HL-60/S4 treated with retinoic acid at 250 ng/mL for 4 days and 3 days (cell line): ENCODE results near the gene ZNF823.

Experiments
- in situ Hi-C: fragments of 300-500 bp; cut with MboI; formaldehyde crosslinking; loops from 2 replicates; pipeline ENCODE4 v1.7.0; 2022; ENCODE audit warnings: low sequenced_read_pairs

ZNF823 gene

DNA sequence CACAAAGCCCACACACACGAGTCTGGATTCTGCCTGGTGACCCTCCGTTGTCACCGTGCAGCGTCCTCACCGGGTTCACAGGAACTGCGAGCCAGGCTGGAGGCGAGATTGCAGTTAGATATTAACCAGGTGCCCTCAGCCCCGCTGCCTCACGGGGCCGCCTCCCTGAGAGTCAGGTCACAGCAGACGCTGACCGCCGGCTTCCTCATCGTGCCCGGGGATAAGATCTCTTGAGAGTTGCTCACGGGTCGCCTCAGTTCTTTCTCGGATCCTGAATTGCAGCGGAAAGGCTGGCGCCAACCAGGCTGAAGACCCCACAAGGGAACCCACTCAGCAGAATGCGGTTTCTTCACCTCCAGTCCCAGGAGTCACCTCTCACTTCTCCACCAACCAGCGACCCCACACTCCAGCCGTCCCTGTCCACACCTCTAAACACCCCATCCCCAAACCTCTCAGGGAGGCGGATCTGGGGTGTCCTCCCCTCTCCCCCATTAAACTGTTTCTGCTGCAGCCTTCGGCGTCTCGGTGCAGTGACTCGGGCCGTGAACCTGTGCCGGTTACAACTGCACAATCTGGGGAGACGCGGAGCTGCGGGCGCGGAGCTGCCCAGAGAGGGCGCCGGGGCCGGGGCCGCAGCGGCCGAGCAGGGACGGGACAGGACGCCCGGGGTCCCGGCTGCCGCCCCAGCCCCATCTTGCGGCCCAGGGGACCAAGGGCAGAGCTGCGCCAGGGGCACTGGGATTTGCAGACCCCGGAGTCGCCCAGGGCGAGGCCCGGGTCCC, 591 bp downstream of the ZNF823 start:
- in situ Hi-C loops = no loop called here

GRCh38 chr19:11736696-11737095, 2.0 kb downstream of the ZNF823 start:
- in situ Hi-C loops = no loop called here

GRCh38 chr19:11735375-11735774, 3.4 kb downstream of the ZNF823 start:
- in situ Hi-C loops = no loop called here

DNA sequence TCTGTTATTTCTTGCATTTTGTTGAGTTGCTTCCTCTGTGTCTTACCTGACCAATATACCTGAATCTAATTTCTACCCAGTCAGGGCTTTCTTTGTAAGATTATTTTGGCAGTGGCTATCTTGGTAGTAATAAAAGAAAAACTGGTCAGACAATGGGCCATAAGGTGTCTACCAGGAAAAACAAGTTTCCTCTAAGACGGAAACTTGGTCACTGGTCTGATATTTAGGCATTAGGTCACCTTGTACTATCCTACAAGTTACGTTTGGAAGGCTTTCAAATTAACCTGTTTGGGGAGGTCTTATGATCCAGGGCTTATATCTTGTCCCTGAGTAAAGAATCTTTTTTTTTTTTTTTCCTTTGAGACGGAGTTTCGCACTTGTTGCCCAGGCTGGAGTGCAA, 9.2 kb downstream of the ZNF823 start:
- in situ Hi-C loops = no loop called here

DNA sequence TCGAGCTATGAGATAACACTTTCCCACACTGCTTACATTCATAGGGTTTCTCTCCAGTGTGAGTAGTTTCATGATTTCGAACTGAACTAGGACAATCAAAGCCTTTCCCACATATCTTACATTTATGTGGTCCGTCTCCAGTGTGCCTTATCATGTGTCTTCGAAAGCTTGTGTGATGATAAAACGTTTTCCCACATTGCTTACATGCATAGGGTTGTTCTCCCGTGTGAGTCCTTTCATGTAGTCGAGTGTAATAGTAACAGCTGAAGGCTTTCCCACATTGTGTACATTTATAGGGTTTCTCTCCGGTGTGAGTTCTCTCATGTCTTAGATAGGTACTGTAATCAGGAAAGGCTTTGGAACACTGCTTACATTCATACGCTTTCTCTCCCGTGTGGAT, 16.3 kb downstream of the ZNF823 start:
- in situ Hi-C loops = no loop called here

DNA sequence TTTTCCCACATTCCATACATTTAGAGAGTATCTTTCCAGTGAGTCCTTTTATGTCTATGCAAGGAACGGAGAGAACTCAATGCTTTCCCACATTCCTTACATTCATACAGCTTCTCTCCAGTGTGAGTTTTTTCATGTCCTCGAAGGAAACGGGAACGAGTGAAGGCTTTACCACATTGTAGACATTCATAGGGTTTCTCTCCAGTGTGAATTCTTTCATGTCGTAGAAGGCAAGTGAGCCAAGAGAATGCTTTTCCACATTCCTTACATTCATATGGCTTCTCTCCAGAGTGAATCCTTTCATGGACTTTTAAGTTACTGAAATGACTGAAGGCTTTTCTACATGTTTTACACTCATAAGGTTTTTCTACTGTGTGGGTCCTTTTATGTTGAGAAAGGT, 17.1 kb downstream of the ZNF823 start:
- in situ Hi-C loops = no loop called here

DNA sequence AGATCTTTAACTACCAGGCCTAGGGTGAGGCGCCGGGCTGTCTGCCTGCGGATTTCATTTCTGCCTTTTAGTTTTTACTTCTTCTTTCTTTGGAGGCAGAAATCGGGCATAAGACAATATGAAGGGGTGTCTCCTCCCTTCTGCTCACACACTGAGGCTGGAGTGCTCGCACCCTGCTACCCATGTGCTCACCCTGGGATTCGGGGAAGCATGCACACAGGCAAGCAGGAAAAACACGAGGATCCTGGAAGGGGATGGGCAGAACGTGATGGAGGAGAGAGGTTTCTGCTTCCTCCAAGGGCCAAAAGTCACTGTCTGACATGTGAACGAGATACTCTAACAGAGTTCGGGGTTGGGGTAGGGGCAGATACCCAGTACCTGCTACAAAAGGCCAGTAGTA, 28.4 kb downstream of the ZNF823 start:
- in situ Hi-C loops = no loop called here

DNA sequence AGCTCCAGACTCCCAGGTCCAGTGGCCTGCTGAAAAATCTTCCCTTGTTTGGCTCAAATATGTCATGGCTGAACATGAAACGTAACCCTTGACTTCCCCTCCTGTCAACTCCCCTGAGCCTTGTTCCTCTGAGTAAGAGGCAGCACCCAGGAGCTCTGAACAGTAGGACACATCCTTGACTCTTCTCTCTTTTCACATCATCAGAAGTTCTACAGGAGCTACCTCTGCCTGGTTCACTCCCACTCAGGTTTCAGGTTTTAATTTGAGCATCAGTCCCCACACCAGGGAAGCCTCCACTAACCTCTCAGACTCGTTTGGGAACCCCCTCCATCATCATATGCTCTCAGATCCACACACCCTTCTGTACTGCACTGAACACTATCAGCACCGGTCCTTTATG, 30.3 kb downstream of the ZNF823 start:
- in situ Hi-C loops = no loop called here

DNA sequence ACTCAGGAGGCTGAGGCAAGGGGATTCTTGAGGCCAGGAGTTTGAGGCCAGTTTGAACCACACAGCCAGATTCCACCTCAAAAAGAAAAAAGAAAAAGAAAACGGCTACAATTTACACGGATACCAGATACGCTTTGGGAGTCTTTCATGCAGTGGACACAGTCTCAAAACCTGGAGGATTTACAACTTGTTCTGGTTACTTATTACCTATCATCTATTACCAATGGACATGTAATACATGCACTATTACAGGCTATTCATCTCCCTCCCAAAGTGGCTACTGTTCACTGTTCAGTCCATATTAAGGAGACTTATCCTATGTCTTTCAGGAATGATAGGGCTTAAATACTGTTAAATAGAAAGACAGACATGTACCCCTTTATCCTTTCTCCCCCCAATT, 33.3 kb downstream of the ZNF823 start:
- in situ Hi-C loops = no loop called here

DNA sequence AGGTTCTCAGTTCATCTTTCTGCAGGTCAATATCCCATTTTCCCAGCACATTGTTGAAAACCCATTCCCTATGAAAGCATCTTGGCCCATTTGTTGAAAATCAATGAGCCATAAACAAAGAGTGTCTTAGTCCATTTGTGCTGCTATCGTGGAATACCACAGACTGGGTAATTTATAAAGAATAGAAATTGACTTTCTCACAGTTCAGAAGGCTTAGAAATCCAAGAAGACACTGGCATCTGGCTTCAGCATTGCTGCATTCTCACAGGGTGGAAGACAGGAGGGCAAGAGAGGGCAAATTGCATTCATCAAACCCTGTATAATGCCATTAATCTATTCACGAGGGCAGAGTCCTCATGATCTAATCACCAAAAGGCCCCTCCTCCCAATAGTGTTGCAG, 34.1 kb downstream of the ZNF823 start:
- in situ Hi-C loops = no loop called here

GRCh38 chr19:11699931-11700794, 38.6 kb downstream of the ZNF823 start:
- in situ Hi-C loops = no loop called here

- in situ Hi-C loops = no loop called here
Observed at GRCh38 chr19:11698231-11698630, 40.5 kb downstream of the ZNF823 start.

DNA sequence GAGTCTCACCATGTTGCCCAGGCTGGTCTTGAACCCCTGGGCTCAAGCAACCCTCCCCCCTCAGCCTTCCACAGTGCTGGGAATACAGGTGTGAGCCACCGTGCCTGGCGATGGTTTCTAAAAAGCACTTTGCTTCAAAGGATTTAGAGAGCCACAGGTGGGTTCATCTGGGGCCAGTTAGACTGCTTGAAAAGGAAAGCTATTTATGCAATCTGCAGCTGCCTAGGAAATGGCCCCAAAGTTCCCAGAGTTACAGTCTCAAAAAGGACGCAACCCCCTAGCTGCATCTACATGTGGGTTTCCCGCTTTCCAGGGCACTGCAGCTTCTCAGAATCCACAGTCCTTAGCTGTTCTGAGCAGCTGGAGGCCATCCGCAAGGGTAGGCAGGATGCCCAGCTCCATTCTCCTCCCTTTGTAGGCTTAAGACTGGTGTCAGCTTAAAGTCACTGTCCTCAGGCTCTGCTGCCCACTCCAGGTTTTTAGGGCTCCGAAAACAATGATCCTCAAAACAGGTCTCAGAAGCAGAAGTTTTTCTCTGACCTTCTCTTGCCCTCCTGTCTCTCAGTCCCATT, 41.4 kb downstream of the ZNF823 start:
- in situ Hi-C loops = no loop called here

DNA sequence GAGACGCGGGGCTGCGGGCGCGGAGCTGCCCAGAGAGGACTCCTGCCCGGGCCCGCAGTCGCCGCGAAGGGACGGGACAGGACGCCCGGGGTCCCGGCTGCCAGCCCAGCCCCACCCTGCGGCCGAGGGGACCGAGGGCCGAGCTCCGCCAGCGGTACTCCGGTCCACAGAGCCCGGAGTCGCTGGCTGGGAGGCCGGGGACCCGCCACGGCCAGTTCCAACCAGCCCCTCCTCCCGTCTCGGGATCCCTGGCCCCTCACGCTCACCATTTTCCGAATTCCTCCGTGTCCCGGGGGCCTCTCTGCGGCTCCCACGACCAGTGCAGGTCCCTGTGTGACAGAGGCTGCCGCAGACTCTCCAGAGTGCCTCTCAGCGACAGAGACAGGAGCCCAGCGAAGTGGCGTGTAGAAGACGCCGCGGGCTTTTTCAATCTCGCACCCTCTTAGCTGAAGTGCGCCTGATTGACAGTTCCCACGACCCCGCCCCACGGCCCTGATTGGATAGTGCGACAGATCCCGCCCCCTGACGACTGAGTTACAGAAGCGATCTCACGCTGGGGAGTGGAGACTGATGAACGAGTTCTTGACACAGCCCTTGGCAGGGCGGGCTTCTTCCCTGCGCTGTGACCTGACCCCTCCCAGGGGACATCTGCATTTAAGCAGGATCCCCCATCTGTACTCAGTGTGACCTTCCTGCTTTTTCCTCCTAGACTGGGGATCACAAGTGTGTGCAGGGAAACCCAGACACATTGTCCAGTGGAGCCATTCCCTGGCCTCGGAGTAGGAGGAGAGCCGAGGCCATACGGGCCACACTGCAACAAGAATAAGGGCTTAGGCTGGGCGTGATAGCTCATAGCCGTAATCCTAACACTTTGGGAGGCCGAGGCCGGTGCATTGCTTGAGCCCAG, 44.0 kb downstream of the ZNF823 start:
- in situ Hi-C loops = no loop called here

GRCh38 chr19:11693505-11694499, 44.9 kb downstream of the ZNF823 start:
- in situ Hi-C loops = no loop called here

DNA sequence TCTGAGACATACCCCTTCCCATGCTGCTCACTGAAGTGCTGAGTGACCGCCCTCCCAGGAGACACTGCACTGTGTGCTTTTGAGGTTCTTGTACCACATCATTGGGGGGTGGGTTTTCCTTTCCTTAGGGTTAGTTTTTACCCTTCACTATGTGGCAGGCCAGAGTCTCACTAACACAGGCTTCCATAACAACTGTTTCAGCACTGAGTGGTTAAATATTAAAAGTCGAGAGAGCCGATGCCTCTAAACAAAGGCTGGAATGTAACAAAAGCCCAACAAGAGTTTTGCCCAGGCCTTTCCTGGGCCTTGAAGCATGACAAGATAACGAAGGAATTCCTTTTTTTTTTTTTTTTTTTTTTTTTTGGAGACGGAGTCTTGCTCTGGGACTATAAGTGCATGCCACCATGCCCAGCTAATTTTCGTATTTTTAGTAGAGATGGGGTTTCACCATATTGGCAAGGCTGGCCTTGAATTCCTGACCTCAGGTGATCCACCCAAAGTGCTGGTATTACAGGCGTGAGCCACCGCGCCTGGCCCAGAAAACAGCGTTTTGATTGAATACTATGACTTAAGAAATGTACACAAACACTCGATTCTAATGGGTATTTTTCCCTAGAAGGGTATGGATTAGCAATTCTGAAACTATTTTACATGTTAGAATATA, 46.5 kb downstream of the ZNF823 start:
- in situ Hi-C loops = no loop called here

GRCh38 chr19:11685676-11686650, 52.8 kb downstream of the ZNF823 start:
- in situ Hi-C loops = no loop called here
